ENCODE data around the gene EML2. TPM values are rescaled to one million over a fixed set of nuclear protein-coding genes. Genes with fewer than 3 reads are reported as not detected.

EML2 gene
- polyA plus RNA-seq, 6 donors from 2014 or later = 4.3 to 14.1 (median 10.3) TPM

DNA sequence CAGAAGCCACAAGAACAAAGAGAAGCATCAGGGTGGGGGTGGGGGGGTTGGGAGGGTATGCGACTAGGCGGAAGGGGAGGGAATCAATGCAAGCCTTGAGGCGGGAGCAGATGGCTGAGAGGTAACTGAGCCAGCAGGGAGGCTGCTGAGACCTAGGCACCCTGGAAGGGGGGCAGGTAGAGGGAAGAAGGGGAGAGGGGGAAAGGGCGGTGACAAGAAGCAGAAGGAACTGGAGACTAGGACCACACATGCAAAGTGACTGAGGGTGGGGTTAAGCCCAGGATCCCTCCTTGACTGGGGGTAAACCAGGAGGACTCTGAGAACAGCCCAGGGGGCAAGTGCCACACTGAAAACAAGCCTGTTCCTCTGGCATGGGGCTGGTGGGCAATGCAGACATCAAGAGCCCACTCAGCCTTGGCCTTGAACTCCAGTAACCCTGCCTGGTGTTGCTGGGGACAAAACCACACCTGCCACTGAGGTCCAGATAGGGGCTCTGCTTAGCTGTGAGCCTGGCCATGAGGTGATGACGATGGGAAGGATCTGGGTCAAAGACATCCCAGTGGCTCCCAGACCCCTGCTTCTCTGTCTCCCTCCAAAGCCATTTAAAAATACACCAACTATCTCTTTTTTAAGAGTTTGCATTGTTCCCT lies 74.9 kb downstream of the EML2 start:
- Mint-ChIP-seq H3K9me3 (no peaks in the 10 kb centered on the region), H3K4me3 (peak overlapping the region in 4 of 8 donors; percentile 15 to 23 (median 18)), H3K27me3 (no peaks in the 10 kb centered on the region), H3K27ac (peak overlapping the region in 4 of 6 donors; percentile 15 to 74 (median 48)), H3K4me1 (peaks cover 6 to 32% (median 21%) of the 10 kb centered on the region in 3 donors), H3K36me3 (no peaks in the 10 kb centered on the region)
- DNase-seq (no peak), ATAC-seq (ENCODE audit: low read depth in 2 of 2) (peak in 1 of 2 donors; percentile 44)

DNA sequence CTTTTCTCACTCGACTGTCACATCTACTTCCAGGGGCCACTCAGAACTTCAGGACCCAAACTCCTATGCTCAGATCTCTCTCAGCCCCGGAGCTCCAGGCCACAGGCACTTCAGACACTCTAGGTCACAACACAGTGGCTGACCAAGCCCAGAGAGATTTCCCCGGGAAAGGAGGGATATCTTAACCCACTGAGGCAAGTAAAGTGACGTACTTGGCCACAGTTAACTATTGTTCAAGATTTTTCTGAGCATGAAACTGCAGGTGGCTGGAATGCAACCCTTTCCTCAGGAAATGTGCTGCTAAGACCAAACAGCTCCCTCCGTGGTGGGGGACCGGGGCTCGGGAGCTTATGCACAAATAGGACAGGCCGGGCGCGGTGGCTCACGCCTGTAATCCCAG lies 78.5 kb downstream of the EML2 start:
- no peak overlapping the region for H3K4me3 Mint-ChIP-seq
- no peaks in the 10 kb centered on the region for H3K9me3 Mint-ChIP-seq

DNA sequence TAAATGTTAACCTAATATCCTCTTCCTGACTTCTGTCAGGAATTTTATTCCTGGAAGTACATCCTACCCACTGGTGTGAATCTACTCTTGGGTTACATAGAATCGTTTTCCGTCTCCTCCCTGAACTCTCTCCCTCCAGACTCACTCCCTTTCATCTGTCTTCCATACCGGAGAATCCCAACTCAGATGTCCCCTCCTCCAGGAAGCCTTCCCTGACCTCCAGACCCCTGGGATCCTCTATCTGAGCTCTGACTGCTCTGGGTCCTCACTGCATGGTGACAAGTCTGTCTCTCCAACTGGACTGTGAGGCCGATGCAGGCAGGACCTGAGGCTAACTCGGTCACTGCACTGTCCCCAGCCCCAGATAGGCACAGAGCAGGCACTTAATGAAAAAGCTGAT lies 79.2 kb downstream of the EML2 start:
- DNase-seq (no peak), ATAC-seq (ENCODE audit: low read depth in 2 of 2) (no peak)
- H3K36me3 Mint-ChIP-seq = no peaks in the 10 kb centered on the region
- H3K4me1 Mint-ChIP-seq = peaks cover 22 to 46% (median 22%) of the 10 kb centered on the region in 3 donors
- peak overlapping the region in 3 of 6 donors; percentile 38 to 73 (median 59) for H3K27ac Mint-ChIP-seq
- peak overlapping the region in 1 of 8 donors; percentile 66 for H3K4me3 Mint-ChIP-seq
- H3K9me3 Mint-ChIP-seq = no peaks in the 10 kb centered on the region
- no peaks in the 10 kb centered on the region for H3K27me3 Mint-ChIP-seq

More for the DNA sequence above, 78.5 kb downstream of the EML2 start:
- Mint-ChIP-seq H3K4me1 (peaks cover 22 to 46% (median 22%) of the 10 kb centered on the region in 3 donors), H3K27me3 (no peaks in the 10 kb centered on the region), H3K27ac (no peak overlapping the region), H3K36me3 (no peaks in the 10 kb centered on the region)
- DNase-seq (no peak), ATAC-seq (ENCODE audit: low read depth in 2 of 2) (no peak)

Other genes starting within 250 kb of the EML2 start
- gene PPP1R13L, start 234.3 kb downstream of the EML2 start, polyA plus RNA-seq (ENCODE audit: low read depth in 6 of 6) = 1 to 10 TPM in 4 of 6 donors, under 1 TPM in 1, not detected in 1; 0.29 to 4.3 (median 2.5) TPM
- 1 to 10 TPM in 5 of 6 donors, under 1 TPM in 1; 0.49 to 8.5 (median 3.0) TPM for gene POLR1G, start 232.8 kb downstream of the EML2 start, polyA plus RNA-seq (ENCODE audit: low read depth in 6 of 6)
- 10 to 100 TPM; 40.0 to 91.4 (median 46.2) TPM for gene ERCC1, start 215.5 kb downstream of the EML2 start, polyA plus RNA-seq (ENCODE audit: low read depth in 6 of 6)
- 100 to 1,000 TPM in 1 of 6 donors, 10 to 100 TPM in 5; 26.6 to 110 (median 82.1) TPM for gene FOSB, start 171.4 kb downstream of the EML2 start, polyA plus RNA-seq (ENCODE audit: low read depth in 6 of 6)
- under 1 TPM in 3 of 6 donors, not detected in 3; 0.28 to 0.58 (median 0.47) TPM for gene RTN2, start 142.3 kb downstream of the EML2 start, polyA plus RNA-seq (ENCODE audit: low read depth in 6 of 6)
- 1 to 10 TPM; 1.6 to 3.4 (median 2.4) TPM for gene PPM1N, start 141.0 kb downstream of the EML2 start, polyA plus RNA-seq (ENCODE audit: low read depth in 6 of 6)
- gene VASP, start 131.9 kb downstream of the EML2 start, polyA plus RNA-seq (ENCODE audit: low read depth in 6 of 6) = 10 to 100 TPM; 51.5 to 87.2 (median 64.3) TPM
- gene OPA3, start 54.6 kb downstream of the EML2 start, polyA plus RNA-seq (ENCODE audit: low read depth in 6 of 6) = 10 to 100 TPM in 1 of 6 donors, 1 to 10 TPM in 4, not detected in 1; 5.0 to 14.4 (median 7.8) TPM
- gene GPR4, start 37.2 kb downstream of the EML2 start, polyA plus RNA-seq (ENCODE audit: low read depth in 6 of 6) = not detected
- gene GIPR, start 28.8 kb upstream of the EML2 start, polyA plus RNA-seq (ENCODE audit: low read depth in 6 of 6) = not detected
- 1,000 to 10,000 TPM in 2 of 6 donors, 100 to 1,000 TPM in 4; 808 to 1,139 (median 906) TPM for gene SNRPD2, start 52.6 kb upstream of the EML2 start, polyA plus RNA-seq (ENCODE audit: low read depth in 6 of 6)
- 1 to 10 TPM in 5 of 6 donors, under 1 TPM in 1; 0.70 to 6.8 (median 1.7) TPM for gene QPCTL, start 53.3 kb upstream of the EML2 start, polyA plus RNA-seq (ENCODE audit: low read depth in 6 of 6)
- gene FBXO46, start 91.5 kb upstream of the EML2 start, polyA plus RNA-seq (ENCODE audit: low read depth in 6 of 6) = 10 to 100 TPM in 5 of 6 donors, 1 to 10 TPM in 1; 9.4 to 23.0 (median 13.9) TPM
- not detected for gene MEIOSIN, start 94.0 kb upstream of the EML2 start, polyA plus RNA-seq (ENCODE audit: low read depth in 6 of 6)
- gene SIX5, start 129.9 kb upstream of the EML2 start, polyA plus RNA-seq (ENCODE audit: low read depth in 6 of 6) = under 1 TPM in 1 of 6 donors, not detected in 5; 0.18 TPM
- 1 to 10 TPM in 3 of 6 donors, under 1 TPM in 2, not detected in 1; 0.31 to 2.7 (median 1.1) TPM for gene DMPK, start 143.1 kb upstream of the EML2 start, polyA plus RNA-seq (ENCODE audit: low read depth in 6 of 6)
- gene DMWD, start 153.4 kb upstream of the EML2 start, polyA plus RNA-seq (ENCODE audit: low read depth in 6 of 6) = 10 to 100 TPM; 13.4 to 28.1 (median 22.1) TPM
- gene RSPH6A, start 175.9 kb upstream of the EML2 start, polyA plus RNA-seq (ENCODE audit: low read depth in 6 of 6) = not detected
- 10 to 100 TPM in 2 of 6 donors, 1 to 10 TPM in 4; 6.3 to 24.3 (median 9.0) TPM for gene SYMPK, start 223.8 kb upstream of the EML2 start, polyA plus RNA-seq (ENCODE audit: low read depth in 6 of 6)
- not detected for gene FOXA3, start 224.9 kb upstream of the EML2 start, polyA plus RNA-seq (ENCODE audit: low read depth in 6 of 6)
- gene IRF2BP1, start 246.7 kb upstream of the EML2 start, polyA plus RNA-seq (ENCODE audit: low read depth in 6 of 6) = 10 to 100 TPM in 1 of 6 donors, 1 to 10 TPM in 5; 3.1 to 10.1 (median 5.9) TPM